Heart left ventricle (tissue), 13 donors: ENCODE results near the gene CBLL1.

Experiments
- POLR2A ChIP-seq, 2 donors: fragments of 450-650 bp; IDR thresholded peaks; one replicate each; pipeline ENCODE4 v1.6.1; 2017; ENCODE audit warnings: antibody characterized with exemption in 2 of 2, mild to moderate bottlenecking in 2 of 2, moderate library complexity in 2 of 2
- TF ChIP-seq, protein P1 (sequence below), 12 donors: fragments of 200-600 bp; sonication (generic) in 4 of 12; IDR thresholded peaks; one replicate each; pipeline versions ENCODE4 v1.5.0 to v1.8.0; 2018 to 2022; ENCODE audit warnings: antibody characterized with exemption in 12 of 12, mild to moderate bottlenecking in 5 of 12
- donor health status: ischemic (EF 13 %, LVEDD 7.1; RV severe dilation, severe dysfunction).
- donor health status: DM: no; HTN: yes; CAD: no.
- donor health status: DM: no; HTN: no; CAD: no.
- donor health status: ischemic (EF 25% LVEDD 6.9; RV normal size, moderate dysfunction).
- donor health status: ischemic (EF 25% LVEDD 5.7; RV mildly dilated, moderate dysfunction).
- donor health status: ischemic (EF 35%, LVEDD 5.7; RV mildly dilated, moderate dysfunction).
- donor health status: nonischemic (EF 11% LVEDD 7.7; RV severe dilation, severe dysfunction).
- donor health status: DM: yes; HTN: yes; CAD: no.
- donor health status: PGD.
- donor health status: ischemic (EF 29% LVEDD 5.4; RV normal size, mild dysfunction).
- donor health status: nonischemic (EF 23%, LVEDD 6.1; RV moderate dilation, normal function).

DNA sequence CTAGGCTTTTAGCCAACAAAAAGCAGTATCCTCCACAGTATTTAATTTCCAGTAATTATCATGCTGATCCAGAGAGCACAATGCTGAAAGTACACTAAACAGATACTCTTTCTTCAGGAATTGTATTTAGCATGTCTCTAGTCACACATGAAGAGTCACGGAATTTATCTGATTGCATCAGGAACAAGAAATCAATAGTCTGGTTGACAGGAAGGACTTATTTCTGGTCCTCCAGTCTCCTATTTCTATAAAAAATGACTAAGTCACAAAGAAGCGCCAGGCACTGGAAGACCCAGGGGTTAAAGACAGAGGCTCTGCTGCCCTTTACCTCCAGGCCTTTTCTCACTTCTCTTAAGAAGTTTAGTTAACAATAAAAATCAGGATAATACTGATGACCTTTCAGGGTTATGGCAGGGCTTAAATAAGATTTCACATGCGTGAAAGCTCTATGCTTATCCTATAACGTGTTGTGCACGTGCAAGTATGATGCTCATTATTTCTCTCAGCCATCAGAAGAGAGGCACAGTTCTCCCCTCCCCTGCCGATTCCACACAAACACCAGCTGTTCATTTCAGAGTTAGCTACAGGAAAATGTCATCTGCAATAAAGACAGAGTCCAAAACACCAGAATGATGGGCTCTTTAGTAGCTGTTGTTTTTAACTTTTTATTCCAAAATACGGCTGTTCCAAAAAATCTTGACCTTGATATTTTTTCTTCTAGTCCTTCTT lies 46.5 kb upstream of the CBLL1 start:
- no peak for TF ChIP-seq POLR2A (IDR thresholded peaks at IDR 0.05)
- TF ChIP-seq, protein P1, sequence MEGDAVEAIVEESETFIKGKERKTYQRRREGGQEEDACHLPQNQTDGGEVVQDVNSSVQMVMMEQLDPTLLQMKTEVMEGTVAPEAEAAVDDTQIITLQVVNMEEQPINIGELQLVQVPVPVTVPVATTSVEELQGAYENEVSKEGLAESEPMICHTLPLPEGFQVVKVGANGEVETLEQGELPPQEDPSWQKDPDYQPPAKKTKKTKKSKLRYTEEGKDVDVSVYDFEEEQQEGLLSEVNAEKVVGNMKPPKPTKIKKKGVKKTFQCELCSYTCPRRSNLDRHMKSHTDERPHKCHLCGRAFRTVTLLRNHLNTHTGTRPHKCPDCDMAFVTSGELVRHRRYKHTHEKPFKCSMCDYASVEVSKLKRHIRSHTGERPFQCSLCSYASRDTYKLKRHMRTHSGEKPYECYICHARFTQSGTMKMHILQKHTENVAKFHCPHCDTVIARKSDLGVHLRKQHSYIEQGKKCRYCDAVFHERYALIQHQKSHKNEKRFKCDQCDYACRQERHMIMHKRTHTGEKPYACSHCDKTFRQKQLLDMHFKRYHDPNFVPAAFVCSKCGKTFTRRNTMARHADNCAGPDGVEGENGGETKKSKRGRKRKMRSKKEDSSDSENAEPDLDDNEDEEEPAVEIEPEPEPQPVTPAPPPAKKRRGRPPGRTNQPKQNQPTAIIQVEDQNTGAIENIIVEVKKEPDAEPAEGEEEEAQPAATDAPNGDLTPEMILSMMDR (IDR thresholded peaks at IDR 0.05), result no peak
